HCT116 (cell line): ENCODE results near the gene DIP2C. TPM values are rescaled to one million over a fixed set of nuclear protein-coding genes. Genes with fewer than 3 reads are reported as not detected.

ENCODE experiments used
- ATAC-seq: fragments of 200-7000 bp; cut with Tn5 transposase; 2 replicates; pipeline ENCODE4 v1.9.1; 2020; ENCODE audit warnings: mild to moderate bottlenecking, moderate library complexity
- BruUV-seq: library from RNA; stranded (reverse); fragments of 400-500 nt; replicated peaks from 2 replicates; lab custom pipeline; 2021; lab: Mats Ljungman, UMichigan
- CTCF ChIA-PET: fragments of 300-600 bp; sonication (Branson Sonifier 250); formaldehyde crosslinking; loops from one replicate; lab custom pipeline; 2021; ENCODE audit warnings: antibody characterized with exemption; lab: Charles Lee
- POLR2A ChIA-PET: fragments of 300-600, 350-600 bp; sonication (Branson Sonifier 250); formaldehyde crosslinking; loops from one replicate; lab custom pipeline; 2021; ENCODE audit warnings: antibody characterized with exemption; lab: Charles Lee
- RAD21 ChIA-PET, 2 experiments: fragments of 300-600 bp; sonication (Branson Sonifier 250); formaldehyde crosslinking; loops; one replicate each; lab custom pipeline; 2023; ENCODE audit warnings: low total read pairs in 2 of 2; ENCODE audit not compliant: uncharacterized antibody in 2 of 2, unreplicated experiment in 2 of 2, low non-redundant PET in 1 of 2; lab: Charles Lee
- DNase-seq: peaks from one replicate; pipeline ENCODE4 v3.0.0-alpha.2; 2010; ENCODE audit warnings: low read depth, low spot score
- H2AFZ ChIP-seq: fragments of 200-600 bp; shearing (Covaris generic), sonication (generic); 2 replicates; pipeline ENCODE4 v1.6.1; 2017; ENCODE audit warnings: low read depth, mixed run types, mixed read lengths, antibody characterized with exemption, low read length; ENCODE audit not compliant: poor library complexity, severe bottlenecking
- H3K27ac ChIP-seq: 2 replicates; pipeline ENCODE4 v1.5.1; 2012; ENCODE audit warnings: low read depth, low read length
- H3K27me3 ChIP-seq: fragments of 200-600 bp; sonication (generic); 2 replicates; pipeline ENCODE4 v1.6.1; 2016; ENCODE audit warnings: mixed run types, low read length, mixed read lengths; ENCODE audit not compliant: insufficient read depth
- H3K36me3 ChIP-seq, 2 experiments: fragments of 200-500 bp in 1 of 2; fragments of 200-600 bp in 1 of 2; sonication (Bioruptor generic) in 1 of 2; sonication (generic) in 1 of 2; 2 replicates each; pipeline versions ENCODE4 v1.5.1 to v1.6.1; 2014 to 2016; ENCODE audit warnings: low read length in 2 of 2, inconsistent platforms in 1 of 2, mixed read lengths in 1 of 2, mixed run types in 1 of 2; ENCODE audit not compliant: insufficient read depth in 2 of 2, control insufficient read depth in 1 of 2
- H3K4me1 ChIP-seq, 2 experiments: fragments of 200-600 bp in 1 of 2; sonication (generic) in 1 of 2; 2 replicates each; pipeline versions ENCODE4 v1.5.1 to v1.6.1; 2012 to 2017; ENCODE audit warnings: low read length in 2 of 2, inconsistent platforms in 1 of 2, mild to moderate bottlenecking in 1 of 2, mixed read lengths in 1 of 2, mixed run types in 1 of 2, moderate library complexity in 1 of 2; ENCODE audit not compliant: insufficient read depth in 2 of 2, control insufficient read depth in 1 of 2
- H3K4me2 ChIP-seq: fragments of 200-600 bp; sonication (generic); 2 replicates; pipeline ENCODE4 v1.6.1; 2017; ENCODE audit warnings: mixed run types, low read length, mixed read lengths
- H3K4me3 ChIP-seq, 2 experiments: fragments of 200-600 bp in 1 of 2; sonication (generic) in 1 of 2; replicated peaks in 1 of 2; 2 replicates each; pipeline ENCODE4 v1.5.1; 2011 to 2016; ENCODE audit warnings: low read length in 2 of 2, control low read depth in 1 of 2, low read depth in 1 of 2, mild to moderate bottlenecking in 1 of 2, mixed read lengths in 1 of 2, mixed run types in 1 of 2
- H3K79me2 ChIP-seq: fragments of 200-600 bp; sonication (generic); 2 replicates; pipeline ENCODE4 v1.6.1; 2017; ENCODE audit warnings: mild to moderate bottlenecking, mixed run types, low read length, moderate library complexity, mixed read lengths; ENCODE audit not compliant: insufficient read depth
- H3K9ac ChIP-seq: fragments of 200-600 bp; sonication (generic); 2 replicates; pipeline ENCODE4 v1.6.1; 2016; ENCODE audit warnings: low read length, mixed read lengths
- H3K9me2 ChIP-seq: fragments of 200-600 bp; sonication (generic), shearing (Covaris generic); 2 replicates; pipeline ENCODE4 v1.6.1; 2017; ENCODE audit warnings: mixed run types, mild to moderate bottlenecking, moderate library complexity; ENCODE audit not compliant: insufficient read depth
- H3K9me3 ChIP-seq, 2 experiments: fragments of 200-500 bp in 1 of 2; fragments of 200-600 bp in 1 of 2; sonication (Bioruptor generic) in 1 of 2; sonication (generic) in 1 of 2; 2 replicates each; pipeline ENCODE4 v1.6.1; 2014 to 2017; ENCODE audit warnings: low read length in 2 of 2, mixed read lengths in 2 of 2, inconsistent platforms in 1 of 2, low read depth in 1 of 2, mild to moderate bottlenecking in 1 of 2, mixed run types in 1 of 2, moderate library complexity in 1 of 2; ENCODE audit not compliant: control insufficient read depth in 1 of 2, insufficient read depth in 1 of 2
- H4K20me1 ChIP-seq: fragments of 200-600 bp; sonication (generic), shearing (Covaris generic); 2 replicates; pipeline ENCODE4 v1.6.1; 2017; ENCODE audit warnings: mixed run types, mild to moderate bottlenecking, moderate library complexity; ENCODE audit not compliant: insufficient read depth
- CBX3 ChIP-seq: IDR thresholded peaks from 2 replicates; pipeline ENCODE4 v1.6.1; 2012; ENCODE audit warnings: low read depth
- ELF1 ChIP-seq: IDR thresholded peaks from 2 replicates; pipeline ENCODE4 v1.6.1; 2012; ENCODE audit warnings: low read depth, borderline replicate concordance
- EZH2phosphoT487 ChIP-seq: fragments of 200-600 bp; IDR thresholded peaks from 2 replicates; pipeline ENCODE4 v1.6.1; 2018; ENCODE audit warnings: antibody characterized with exemption, borderline replicate concordance
- FOSL1 ChIP-seq: IDR thresholded peaks from 2 replicates; pipeline ENCODE4 v1.6.1; 2012; ENCODE audit warnings: low read depth
- JUND ChIP-seq: IDR thresholded peaks from 2 replicates; pipeline ENCODE4 v1.6.1; 2012
- MAX ChIP-seq: IDR thresholded peaks from 2 replicates; pipeline ENCODE4 v1.6.1; 2012
- POLR2AphosphoS5 ChIP-seq: IDR thresholded peaks from 2 replicates; pipeline ENCODE4 v1.6.1; 2011; ENCODE audit warnings: mild to moderate bottlenecking, low read depth, low read length, moderate library complexity
- RAD21 ChIP-seq: IDR thresholded peaks from 2 replicates; pipeline ENCODE4 v1.6.1; 2012; ENCODE audit warnings: low read depth, mild to moderate bottlenecking
- SIN3A ChIP-seq: IDR thresholded peaks from 2 replicates; pipeline ENCODE4 v1.6.1; 2012; ENCODE audit warnings: low read depth
- SP1 ChIP-seq: IDR thresholded peaks from 2 replicates; pipeline ENCODE4 v1.6.1; 2012; ENCODE audit warnings: low read depth
- TCF7L2 ChIP-seq: IDR thresholded peaks from 2 replicates; pipeline ENCODE4 v1.7.0; 2011; ENCODE audit warnings: borderline replicate concordance, inconsistent platforms; ENCODE audit not compliant: insufficient read depth, insufficient read length; ENCODE audit errors: extremely low read depth
- YY1 ChIP-seq: IDR thresholded peaks from 2 replicates; pipeline ENCODE4 v1.6.1; 2011; ENCODE audit warnings: low read length, low read depth, moderate library complexity, mild to moderate bottlenecking; ENCODE audit not compliant: insufficient replicate concordance; ENCODE audit errors: extremely low read depth
- ZBTB33 ChIP-seq: IDR thresholded peaks from 2 replicates; pipeline ENCODE4 v1.6.1; 2011; ENCODE audit warnings: mild to moderate bottlenecking, low read length, moderate library complexity; ENCODE audit not compliant: insufficient replicate concordance; ENCODE audit errors: extremely low read depth
- ZFX ChIP-seq: fragments of 450-650 bp; IDR thresholded peaks from 2 replicates; pipeline ENCODE4 v1.6.1; 2017
- ZNF274 ChIP-seq: fragments of 200-500 bp; sonication (Bioruptor generic); IDR thresholded peaks from 2 replicates; pipeline ENCODE4 v1.6.1; 2014; ENCODE audit warnings: mild to moderate bottlenecking, low read depth, low read length, inconsistent platforms
- intact Hi-C: fragments of 100-400 bp; cut with micrococcal nuclease; formaldehyde crosslinking; loops from 2 replicates; pipeline ENCODE4 v1.10.0; 2022
- total RNA-seq: library from RNA; stranded (reverse); gene quantifications from one replicate; pipeline ENCODE4 v1.2.1, GENCODE V29; 2021; ENCODE audit not compliant: unreplicated experiment

The DIP2C gene
- total RNA-seq, 1 experiment from 2014 or later = 15.4 TPM

- Histone ChIP-seq H3K4me1 (no peaks in the 10 kb centered on the region), H3K9ac (no peak overlapping the region), H3K79me2 (peaks cover 26% of the 10 kb centered on the region), H2AFZ (no peak overlapping the region), H3K4me3 (no peak overlapping the region), H3K36me3 (no peaks in the 10 kb centered on the region), H3K4me2 (no peak overlapping the region), H3K9me2 (no peaks in the 10 kb centered on the region), H3K27ac (no peak overlapping the region), H3K9me3 (peaks cover 0 to 6% of the 10 kb centered on the region in 2 experiments; a peak in 1 of 4 replicates), H3K27me3 (no peaks in the 10 kb centered on the region), H4K20me1 (no peaks in the 10 kb centered on the region)
- intact Hi-C loops = no loop called here
- ChIA-PET RAD21 (no interaction called here), POLR2A (no interaction called here), CTCF (no interaction called here)
- DNase-seq (no peak), ATAC-seq (no peak)
- no TSS peak for BruUV-seq
- TF ChIP-seq SP1 (no peak), JUND (no peak), FOSL1 (no peak), MAX (no peak), TCF7L2 (no peak), ZFX (no peak), EZH2phosphoT487 (no peak), ELF1 (no peak), CBX3 (no peak), YY1 (no peak), RAD21 (no peak), POLR2AphosphoS5 (no peak), ZBTB33 (no peak), SIN3A (no peak), ZNF274 (no peak)
Observed at GRCh38 chr10:670038-670437, 19.4 kb downstream of the DIP2C start.
